Measurements from ENCODE around the gene AGR2. TPM values are rescaled to one million over a fixed set of nuclear protein-coding genes. Genes with fewer than 3 reads are reported as not detected.

Gene AGR2
- total and polyA plus RNA-seq, 12 donors, result not detected

DNA sequence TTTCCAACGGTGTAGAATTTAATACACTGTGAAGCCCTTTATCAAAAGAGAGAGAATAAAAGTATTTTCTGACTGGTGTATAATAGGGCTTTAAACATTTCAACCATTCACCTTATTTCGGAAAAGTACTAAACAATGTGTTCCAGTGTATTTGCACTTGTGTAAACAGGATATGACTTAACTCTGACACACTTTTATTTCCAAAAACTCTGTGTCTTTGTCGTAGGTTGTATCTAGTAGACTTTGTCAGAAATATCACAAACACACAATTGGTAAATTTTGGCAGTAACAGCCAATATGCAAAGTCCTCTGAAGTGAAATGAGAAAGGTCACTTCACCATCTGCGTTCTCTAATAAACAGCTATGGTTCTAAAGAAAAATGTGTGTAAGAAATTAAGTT lies 61.6 kb downstream of the AGR2 start:
- intact Hi-C loops (cut with DNase I), result loop anchor here in 2 of 10 donors (5.0 to 10.0 kb wide), 2 partner anchors 96 to 1058 kb away; partner anchors contain the start of genes ANKMY2 (in 1 of the 2), BZW2 (in 1 of the 2) and MEOX2 (in 1 of the 2)
- no peak for DNase-seq
- ATAC-seq, result peak in 3 of 8 donors; percentile 17 to 52 (median 48)
- Histone ChIP-seq H3K27me3 (no peaks in the 10 kb centered on the region), H3K4me1 (peaks cover 7 to 70% (median 34%) of the 10 kb centered on the region in 9 donors), H3K27ac (peak overlapping the region in 9 of 10 donors; percentile 22 to 76 (median 64)), H3K4me3 (no peak overlapping the region), H3K9me3 (no peaks in the 10 kb centered on the region), H3K36me3 (no peaks in the 10 kb centered on the region)
- TF ChIP-seq, protein P1, sequence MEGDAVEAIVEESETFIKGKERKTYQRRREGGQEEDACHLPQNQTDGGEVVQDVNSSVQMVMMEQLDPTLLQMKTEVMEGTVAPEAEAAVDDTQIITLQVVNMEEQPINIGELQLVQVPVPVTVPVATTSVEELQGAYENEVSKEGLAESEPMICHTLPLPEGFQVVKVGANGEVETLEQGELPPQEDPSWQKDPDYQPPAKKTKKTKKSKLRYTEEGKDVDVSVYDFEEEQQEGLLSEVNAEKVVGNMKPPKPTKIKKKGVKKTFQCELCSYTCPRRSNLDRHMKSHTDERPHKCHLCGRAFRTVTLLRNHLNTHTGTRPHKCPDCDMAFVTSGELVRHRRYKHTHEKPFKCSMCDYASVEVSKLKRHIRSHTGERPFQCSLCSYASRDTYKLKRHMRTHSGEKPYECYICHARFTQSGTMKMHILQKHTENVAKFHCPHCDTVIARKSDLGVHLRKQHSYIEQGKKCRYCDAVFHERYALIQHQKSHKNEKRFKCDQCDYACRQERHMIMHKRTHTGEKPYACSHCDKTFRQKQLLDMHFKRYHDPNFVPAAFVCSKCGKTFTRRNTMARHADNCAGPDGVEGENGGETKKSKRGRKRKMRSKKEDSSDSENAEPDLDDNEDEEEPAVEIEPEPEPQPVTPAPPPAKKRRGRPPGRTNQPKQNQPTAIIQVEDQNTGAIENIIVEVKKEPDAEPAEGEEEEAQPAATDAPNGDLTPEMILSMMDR (IDR thresholded peaks at IDR 0.05), result no peak
- 33 to 45% methylated on average over 4 of the region's 4 CpGs for WGBS, 2 donors

DNA sequence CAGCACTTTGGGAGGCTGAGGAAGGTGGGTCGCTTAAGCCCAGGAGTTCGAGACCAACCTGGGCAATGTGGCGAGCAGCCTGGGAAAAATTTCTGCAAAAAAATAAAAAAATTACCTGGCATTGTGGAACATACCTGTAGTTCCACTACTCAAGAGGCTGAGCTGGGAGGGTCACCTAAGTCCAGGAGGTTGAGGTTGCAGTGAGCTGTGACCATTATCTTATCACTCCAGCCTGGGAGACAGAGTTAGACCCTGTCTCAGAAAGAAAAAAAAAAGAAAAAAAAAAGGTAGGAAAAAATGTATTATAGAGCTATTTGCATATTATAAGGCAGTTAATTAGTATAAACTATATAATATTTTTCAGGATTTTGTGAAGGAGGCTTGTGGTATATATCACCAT lies 62.3 kb downstream of the AGR2 start:
- WGBS, 2 donors, result 65 to 95% methylated on average over 3 of the region's 3 CpGs
- Histone ChIP-seq H3K27ac (peak overlapping the region in 9 of 10 donors; percentile 3 to 76 (median 53)), H3K4me1 (peaks cover 7 to 70% (median 34%) of the 10 kb centered on the region in 9 donors), H3K27me3 (no peaks in the 10 kb centered on the region), H3K36me3 (no peaks in the 10 kb centered on the region), H3K4me3 (no peak overlapping the region), H3K9me3 (no peaks in the 10 kb centered on the region)
- TF ChIP-seq, protein P1 (IDR thresholded peaks at IDR 0.05), result no peak
- intact Hi-C loops (cut with DNase I), result loop anchor here in 2 of 10 donors (5.0 to 10.0 kb wide), 2 partner anchors 95 to 1058 kb away; partner anchors contain the start of genes ANKMY2 (in 1 of the 2), BZW2 (in 1 of the 2) and MEOX2 (in 1 of the 2)
- no peak for DNase-seq
- ATAC-seq, result no peak

Other genes with a start within 250 kb of the AGR2 start
- gene ANKMY2, start 159.2 kb downstream of the AGR2 start, total RNA-seq, result 10 to 100 TPM; 21.1 to 46.7 (median 35.8) TPM
- gene ANKMY2, start 159.2 kb downstream of the AGR2 start, polyA plus RNA-seq, result 10 to 100 TPM; 10.7 to 13.3 TPM
- gene BZW2, start 158.8 kb downstream of the AGR2 start, total RNA-seq, result 100 to 1,000 TPM; 231 to 470 (median 351) TPM
- 100 to 1,000 TPM; 147 to 177 TPM for gene BZW2, start 158.8 kb downstream of the AGR2 start, polyA plus RNA-seq
- gene TSPAN13, start 51.2 kb downstream of the AGR2 start, total RNA-seq, result 10 to 100 TPM in 5 of 10 donors, 1 to 10 TPM in 5; 6.8 to 26.3 (median 10.0) TPM
- 10 to 100 TPM; 26.4 to 40.1 TPM for gene TSPAN13, start 51.2 kb downstream of the AGR2 start, polyA plus RNA-seq
- gene AGR3, start 77.0 kb upstream of the AGR2 start, total RNA-seq, result not detected
- gene AGR3, start 77.0 kb upstream of the AGR2 start, polyA plus RNA-seq, result not detected

All from heart right ventricle (tissue), 16 donors.